H9 (cell line): ENCODE measurements around the gene SLC38A1. TPM values are rescaled to one million over a fixed set of nuclear protein-coding genes. Genes with fewer than 3 reads are reported as not detected.

ENCODE experiments used
- DNase-seq: peaks from one replicate; pipeline ENCODE4 v3.0.0-alpha.2; 2017
- H2AFZ ChIP-seq: one replicate; pipeline ENCODE4 v1.6.1; 2013; ENCODE audit warnings: mild to moderate bottlenecking, low read length, control low read depth, moderate library complexity
- H2AK5ac ChIP-seq: 2 replicates; pipeline ENCODE4 v1.6.1; 2013; ENCODE audit warnings: low read length, control low read depth, mixed read lengths; ENCODE audit not compliant: insufficient read length
- H2BK120ac ChIP-seq: one replicate; pipeline ENCODE4 v1.6.1; 2013; ENCODE audit warnings: low read depth, mild to moderate bottlenecking, low read length, control low read depth, inconsistent platforms; ENCODE audit not compliant: poor library complexity, severe bottlenecking
- H2BK12ac ChIP-seq: 2 replicates; pipeline ENCODE4 v1.6.1; 2013; ENCODE audit warnings: low read length, control low read depth, mixed read lengths, low read depth; ENCODE audit not compliant: insufficient read length
- H2BK15ac ChIP-seq: 2 replicates; pipeline ENCODE4 v1.6.1; 2013; ENCODE audit warnings: low read depth, low read length, control low read depth
- H2BK20ac ChIP-seq: one replicate; pipeline ENCODE4 v1.6.1; 2013; ENCODE audit warnings: low read depth, mild to moderate bottlenecking, low read length, control low read depth, inconsistent platforms; ENCODE audit not compliant: poor library complexity, severe bottlenecking
- H2BK5ac ChIP-seq: 2 replicates; pipeline ENCODE4 v1.6.1; 2013; ENCODE audit warnings: low read length, control low read depth, mixed read lengths; ENCODE audit not compliant: insufficient read length
- H3K14ac ChIP-seq: 2 replicates; pipeline ENCODE4 v1.6.1; 2013; ENCODE audit warnings: low read length, control low read depth; ENCODE audit not compliant: insufficient read depth
- H3K18ac ChIP-seq: 2 replicates; pipeline ENCODE4 v1.6.1; 2013; ENCODE audit warnings: low read depth, mild to moderate bottlenecking, mixed read lengths, low read length, control low read depth; ENCODE audit not compliant: insufficient read length
- H3K23ac ChIP-seq: 2 replicates; pipeline ENCODE4 v1.6.1; 2013; ENCODE audit warnings: low read length, control low read depth, mixed read lengths, low read depth; ENCODE audit not compliant: insufficient read length
- H3K23me2 ChIP-seq: 2 replicates; pipeline ENCODE4 v1.6.1; 2013; ENCODE audit warnings: low read depth, mild to moderate bottlenecking, mixed read lengths, low read length, control low read depth; ENCODE audit not compliant: insufficient read length, poor library complexity, severe bottlenecking
- H3K27ac ChIP-seq: 2 replicates; pipeline ENCODE4 v1.5.1; 2013; ENCODE audit warnings: low read length, control low read depth, mixed read lengths, low read depth; ENCODE audit not compliant: insufficient read length
- H3K27me3 ChIP-seq: 2 replicates; pipeline ENCODE4 v1.6.1; 2013; ENCODE audit warnings: low read length, control low read depth, inconsistent platforms; ENCODE audit not compliant: insufficient read depth
- H3K4ac ChIP-seq: 2 replicates; pipeline ENCODE4 v1.6.1; 2013; ENCODE audit warnings: low read depth, mild to moderate bottlenecking, control low read depth, inconsistent platforms, low read length, moderate library complexity
- H3K4me1 ChIP-seq: 2 replicates; pipeline ENCODE4 v1.6.1; 2013; ENCODE audit warnings: low read length, control low read depth, inconsistent platforms; ENCODE audit not compliant: insufficient read depth
- H3K4me2 ChIP-seq: 2 replicates; pipeline ENCODE4 v1.6.1; 2013; ENCODE audit warnings: low read length, control low read depth, mixed read lengths; ENCODE audit not compliant: insufficient read length, insufficient read depth
- H3K56ac ChIP-seq: 2 replicates; pipeline ENCODE4 v1.6.1; 2013; ENCODE audit warnings: low read depth, mild to moderate bottlenecking, mixed read lengths, low read length, control low read depth; ENCODE audit not compliant: insufficient read length
- H3K79me1 ChIP-seq: 2 replicates; pipeline ENCODE4 v1.6.1; 2013; ENCODE audit warnings: low read depth, mild to moderate bottlenecking, moderate library complexity, low read length, control low read depth, inconsistent platforms; ENCODE audit not compliant: insufficient read depth, poor library complexity, severe bottlenecking
- H3K79me2 ChIP-seq: 2 replicates; pipeline ENCODE4 v1.6.1; 2013; ENCODE audit warnings: low read length, control low read depth, inconsistent platforms; ENCODE audit not compliant: insufficient read depth
- H3K9ac ChIP-seq: 2 replicates; pipeline ENCODE4 v1.6.1; 2013; ENCODE audit warnings: low read length, control low read depth, mixed read lengths; ENCODE audit not compliant: insufficient read length; ENCODE audit errors: extremely low read depth
- H3K9me3 ChIP-seq: one replicate; pipeline ENCODE4 v1.6.1; 2013; ENCODE audit warnings: low read depth, low read length, inconsistent platforms; ENCODE audit not compliant: control insufficient read depth
- H3T11ph ChIP-seq: one replicate; pipeline ENCODE4 v1.6.1; 2013; ENCODE audit warnings: mild to moderate bottlenecking, low read length, control low read depth, inconsistent platforms
- H4K20me1 ChIP-seq: one replicate; pipeline ENCODE4 v1.6.1; 2013; ENCODE audit not compliant: control insufficient read depth, insufficient read length, insufficient read depth
- H4K5ac ChIP-seq: 2 replicates; pipeline ENCODE4 v1.6.1; 2013; ENCODE audit warnings: low read depth, mild to moderate bottlenecking, mixed read lengths, low read length, control low read depth; ENCODE audit not compliant: insufficient read length
- H4K8ac ChIP-seq: replicated peaks from 2 replicates; pipeline ENCODE4 v1.6.1; 2013; ENCODE audit warnings: low read length, control low read depth, mixed read lengths, low read depth; ENCODE audit not compliant: insufficient read length
- H4K91ac ChIP-seq: 2 replicates; pipeline ENCODE4 v1.6.1; 2013; ENCODE audit warnings: low read depth, mild to moderate bottlenecking, moderate library complexity, mixed read lengths, low read length, control low read depth; ENCODE audit not compliant: insufficient read length
- H3K27ac Mint-ChIP-seq, 3 experiments: 2 replicates in 2 of 3; 3 replicates in 1 of 3; pipeline ENCODE4 v1.8.0; 2020 to 2021; ENCODE audit warnings: mixed read lengths in 3 of 3, mild to moderate bottlenecking in 1 of 3, moderate library complexity in 1 of 3
- H3K27me3 Mint-ChIP-seq: 2 replicates; pipeline ENCODE4 v1.8.0; 2021; ENCODE audit warnings: low read depth, mild to moderate bottlenecking, moderate library complexity, mixed read lengths
- H3K36me3 Mint-ChIP-seq, 3 experiments: 2 replicates in 2 of 3; 3 replicates in 1 of 3; pipeline ENCODE4 v1.8.0; 2020 to 2021; ENCODE audit warnings: low read depth in 3 of 3, mixed read lengths in 3 of 3; ENCODE audit not compliant: insufficient read depth in 1 of 3
- H3K4me1 Mint-ChIP-seq, 2 experiments: 2 replicates each; pipeline ENCODE4 v1.8.0; 2020; ENCODE audit warnings: mixed read lengths in 2 of 2
- H3K4me3 Mint-ChIP-seq, 2 experiments: 2 replicates in 1 of 2; 3 replicates in 1 of 2; pipeline ENCODE4 v1.8.0; 2020 to 2021; ENCODE audit warnings: mild to moderate bottlenecking in 2 of 2, mixed read lengths in 2 of 2, moderate library complexity in 1 of 2
- H3K9me3 Mint-ChIP-seq, 2 experiments: 2 replicates in 1 of 2; 3 replicates in 1 of 2; pipeline ENCODE4 v1.8.0; 2020; ENCODE audit warnings: mild to moderate bottlenecking in 2 of 2, mixed read lengths in 2 of 2, moderate library complexity in 1 of 2
- CTCF ChIP-seq: fragments of 200-600 bp; sonication (generic); conservative IDR thresholded peaks from 3 replicates; pipeline ENCODE4 v1.8.0; 2021; ENCODE audit warnings: antibody characterized with exemption, mild to moderate bottlenecking
- WGBS: extraction: QIAGEN DNeasy Blood & Tissue Kit; methylation state at CpG from one replicate; pipeline ENCODE4 v1.1.7; 2013; ENCODE audit warnings: missing lambda C conversion rate, low lambda C conversion rate, mixed read lengths; ENCODE audit not compliant: insufficient read length; ENCODE audit errors: extremely low coverage; 5-methylcytosine and 5-hydroxymethylcytosine counted together
- total RNA-seq: library from RNA; stranded (reverse); gene quantifications from 2 replicates; pipeline ENCODE4 v1.2.1, GENCODE V29; 2021

The SLC38A1 gene
- total RNA-seq, 1 experiment from 2014 or later = 216 TPM

GRCh38 chr12:46212108-46212982 lies 56.5 kb downstream of the SLC38A1 start:
- Histone ChIP-seq H3K18ac (no peak overlapping the region), H3K27ac (no peak overlapping the region), H2BK20ac (no peak overlapping the region), H2BK12ac (no peak overlapping the region), H3K4me1 (peaks cover 4% of the 10 kb centered on the region), H3K4ac (no peak overlapping the region), H2BK5ac (no peak overlapping the region), H4K91ac (no peak overlapping the region), H2BK120ac (no peak overlapping the region), H3K27me3 (no peaks in the 10 kb centered on the region), H3K56ac (no peak overlapping the region), H4K8ac (no peak overlapping the region), H3K23me2 (no peaks in the 10 kb centered on the region), H3T11ph (no peak overlapping the region), H3K9ac (no peak overlapping the region), H2AFZ (no peak overlapping the region), H2BK15ac (no peak overlapping the region), H3K4me2 (no peak overlapping the region), H4K5ac (no peak overlapping the region), H4K20me1 (no peaks in the 10 kb centered on the region), H3K9me3 (no peaks in the 10 kb centered on the region), H3K14ac (no peak overlapping the region), H3K23ac (no peak overlapping the region), H3K79me2 (peaks cover 6% of the 10 kb centered on the region; the same call in 1 of the 2 replicates), H2AK5ac (no peak overlapping the region), H3K79me1 (peaks cover 6% of the 10 kb centered on the region)
- H3K9me3 Mint-ChIP-seq = no peaks in the 10 kb centered on the region
- H3K27ac Mint-ChIP-seq = no peak overlapping the region
- H3K27me3 Mint-ChIP-seq = no peaks in the 10 kb centered on the region
- H3K4me1 Mint-ChIP-seq = peaks cover 32 to 38% of the 10 kb centered on the region in 2 experiments
- H3K4me3 Mint-ChIP-seq = no peak overlapping the region
- no peak for TF ChIP-seq CTCF
- WGBS = no CpG with 5 or more reads among the region's 4 CpGs
- DNase-seq = no peak
- H3K36me3 Mint-ChIP-seq = peaks cover 43 to 86% (median 62%) of the 10 kb centered on the region in 3 experiments
